H1 (cell line): ENCODE data around the gene EEF1AKMT3. TPM values are rescaled to one million over a fixed set of nuclear protein-coding genes. Genes with fewer than 3 reads are reported as not detected.

ENCODE experiments used
- GABPA ChIP-seq: IDR thresholded peaks from 2 replicates; pipeline ENCODE4 v1.6.1; 2011; ENCODE audit warnings: mild to moderate bottlenecking, low read length, moderate library complexity, borderline replicate concordance; ENCODE audit not compliant: insufficient read depth
- PHF8 ChIP-seq: fragments of 200-600 bp; sonication (generic); conservative IDR thresholded peaks from 2 replicates; pipeline ENCODE4 v1.7.1; 2012; ENCODE audit warnings: low read depth, mild to moderate bottlenecking, inconsistent platforms, low read length, moderate library complexity
- RBBP5 ChIP-seq: IDR thresholded peaks from 2 replicates; pipeline ENCODE4 v1.7.1; 2012; ENCODE audit warnings: low read depth, mild to moderate bottlenecking, inconsistent platforms, low read length, moderate library complexity, borderline replicate concordance
- SRF ChIP-seq: IDR thresholded peaks from 2 replicates; pipeline ENCODE4 v1.6.1; 2011; ENCODE audit warnings: mild to moderate bottlenecking, low read depth, low read length, moderate library complexity
- polyA plus RNA-seq, 7 experiments: library from polyadenylated mRNA; depleted of rRNA in 3 of 7; stranded (reverse) in 5 of 7; unstranded in 2 of 7; fragments of >200 nt in 5 of 7; fragments of 200-250 nt in 2 of 7; gene quantifications; 1 replicate in 5 of 7; 2 replicates in 1 of 7; 4 replicates in 1 of 7; pipeline versions ENCODE4 v1.2.1 to v1.2.3, GENCODE V29; 2011 to 2013; ENCODE audit warnings: missing spikeins in 2 of 7, mixed read lengths in 2 of 7
- total RNA-seq: library from RNA; stranded (reverse); fragmentation: NEBNext Ultra II Directional; extraction: Animal tissue kit (Norgen Biotek cat#: 25700); gene quantifications from 2 replicates; pipeline ENCODE4 v1.2.1, GENCODE V29; 2021

Gene EEF1AKMT3
- total and polyA plus RNA-seq, 2 of the 8 experiments (the other 6 are each of a cell fraction or from before 2014, with no cell fraction given): 3.1 to 4.4 TPM

DNA sequence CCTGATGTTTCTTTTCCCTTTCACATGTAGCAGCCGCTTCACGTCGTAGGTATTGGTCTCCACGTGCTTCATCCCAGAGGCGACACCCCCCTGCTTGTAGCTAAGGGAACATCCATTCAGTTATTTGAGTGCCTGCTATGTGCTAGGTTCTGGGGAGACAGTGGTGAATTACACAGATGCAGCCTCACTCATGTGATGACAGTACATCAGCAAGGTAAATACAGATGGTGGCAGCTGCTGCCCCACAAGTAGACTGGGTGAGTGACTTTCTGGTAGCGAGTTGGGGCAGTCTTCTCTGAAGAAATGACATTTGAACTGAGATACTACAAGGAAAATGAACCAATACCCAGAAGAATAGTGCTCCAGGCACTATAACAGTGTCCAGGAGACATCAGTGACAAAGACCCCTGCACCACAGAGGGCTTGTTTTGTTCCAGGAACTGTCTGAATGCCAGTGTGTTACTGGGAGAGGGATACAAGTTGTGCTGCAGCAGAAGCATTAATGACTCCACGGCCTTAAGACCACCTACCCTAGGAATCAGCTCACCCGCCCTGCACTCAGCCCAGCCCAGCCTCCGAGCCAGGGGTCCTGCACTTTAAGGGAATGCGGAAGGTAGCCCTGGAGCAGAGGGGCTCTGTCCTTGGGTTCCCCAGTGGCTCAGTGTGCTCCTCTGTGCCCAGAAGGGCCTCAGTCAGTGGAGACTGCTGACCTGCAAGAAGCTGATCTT is 38.8 kb downstream of the EEF1AKMT3 start (continued):
- TF ChIP-seq PHF8 (no peak), SRF (no peak), GABPA (no peak), RBBP5 (no peak)
